T follicular helper cell (primary cell): Measurements from ENCODE around the gene ZDHHC22.
A peak's percentile ranks its signal among the peaks of the same experiment; 100 is the strongest.

Experiments
- DNase-seq: peaks from one replicate; pipeline ENCODE4 v3.0.0-alpha.2; 2020; ENCODE audit warnings: low read depth

The ZDHHC22 gene

GRCh38 chr14:77126461-77126990 lies 15.1 kb downstream of the ZDHHC22 start:
- no peak for DNase-seq

- no peak for DNase-seq
Observed at GRCh38 chr14:77125823-77126325, 15.7 kb downstream of the ZDHHC22 start.

GRCh38 chr14:77125281-77125801 lies 16.2 kb downstream of the ZDHHC22 start:
- DNase-seq = no peak

GRCh38 chr14:77124345-77125280 lies 17.0 kb downstream of the ZDHHC22 start:
- DNase-seq = peak; percentile 62

GRCh38 chr14:77123381-77124325 lies 17.9 kb downstream of the ZDHHC22 start:
- DNase-seq = no peak

DNA sequence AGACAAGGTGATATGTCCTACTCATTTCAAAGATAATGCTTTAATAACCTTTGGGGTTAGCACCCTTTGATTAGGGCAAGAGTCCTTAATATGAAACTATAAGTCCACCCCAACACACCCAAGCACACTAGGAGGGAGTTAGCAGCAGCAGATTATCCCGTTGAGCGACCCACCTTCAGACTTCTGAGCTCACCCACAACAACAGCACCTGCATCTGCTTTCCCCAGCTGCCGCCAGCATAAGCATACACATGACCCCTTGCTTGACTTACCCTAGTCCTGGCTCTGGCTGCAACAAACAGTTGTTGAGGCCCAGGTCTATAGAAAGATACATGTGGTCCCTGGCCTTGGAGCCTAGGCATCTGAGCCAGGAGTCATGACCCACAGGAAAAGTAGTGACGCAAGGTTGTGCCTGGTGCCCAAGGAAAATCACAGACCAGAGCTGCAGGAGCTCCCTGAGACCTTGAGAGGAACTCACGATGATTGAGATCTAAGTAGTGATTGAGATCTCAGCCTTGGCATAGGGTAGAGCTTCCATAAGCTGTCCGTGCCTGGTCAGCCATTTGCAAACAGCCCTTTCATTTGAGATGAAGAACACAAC lies 19.0 kb downstream of the ZDHHC22 start:
- no peak for DNase-seq

DNA sequence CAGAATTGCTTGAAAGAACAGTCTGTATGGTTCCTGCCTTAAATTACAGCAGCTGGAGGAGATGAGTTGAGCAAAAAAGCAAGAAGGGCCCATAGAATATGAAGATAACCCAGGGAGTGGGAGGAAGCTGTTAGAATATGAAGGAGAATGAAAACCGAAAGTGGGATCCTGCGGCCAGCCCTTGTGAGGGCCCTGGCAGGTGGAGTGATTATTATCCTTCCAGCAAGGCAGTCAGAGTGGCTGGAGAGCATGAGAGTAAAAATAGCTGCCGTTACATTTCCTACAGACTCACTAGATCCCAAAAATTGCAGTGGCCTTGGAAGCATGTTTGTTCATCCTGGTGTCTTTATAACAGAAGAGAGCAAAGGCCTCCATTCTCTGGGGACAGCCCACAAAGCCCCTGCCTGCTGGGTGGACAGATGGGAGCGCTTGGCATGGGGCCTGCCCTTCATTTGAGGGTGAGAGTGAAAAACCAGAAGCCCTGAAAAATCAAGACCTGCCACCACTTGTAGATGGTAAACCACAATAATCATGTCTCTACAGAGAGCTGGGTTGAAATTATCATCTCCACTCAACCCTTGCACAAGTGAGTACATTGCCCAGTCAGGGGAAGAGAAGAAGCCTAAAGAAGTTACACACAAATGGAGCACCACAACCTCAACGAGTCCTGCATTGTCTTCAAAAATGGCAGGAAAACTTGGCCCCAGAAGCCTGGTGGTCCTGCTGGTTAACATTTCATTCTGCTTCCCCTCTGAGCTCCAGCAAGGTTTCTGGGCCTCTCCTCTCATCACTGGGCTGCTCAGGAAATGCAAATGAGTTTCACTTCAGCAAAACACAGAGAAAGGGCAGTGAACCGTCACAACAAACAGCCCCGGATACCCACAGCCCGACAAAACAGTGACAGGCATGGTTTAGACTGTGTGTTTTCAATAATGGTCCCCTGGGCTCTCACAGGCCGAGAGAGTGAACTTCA lies 20.5 kb downstream of the ZDHHC22 start:
- peak; percentile 36 for DNase-seq

DNA sequence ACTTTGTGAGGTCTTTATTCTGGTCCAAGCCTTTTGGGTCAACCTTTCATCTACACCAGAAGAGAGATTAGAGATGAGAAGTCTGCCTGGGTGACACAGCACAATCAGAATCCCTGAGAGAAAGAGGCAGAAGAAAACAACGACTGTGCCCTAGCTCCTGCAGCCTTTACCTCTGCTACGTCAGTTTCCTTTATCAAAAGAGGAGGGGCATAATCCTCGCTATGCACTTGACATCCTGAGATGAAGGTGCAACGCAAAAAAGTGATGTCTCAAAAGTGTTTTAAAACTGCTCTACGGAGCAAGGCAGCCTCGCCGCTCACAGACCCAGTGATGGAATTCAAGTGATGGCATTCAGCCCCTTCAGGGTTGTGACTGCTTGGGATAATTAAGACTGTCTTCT lies 21.7 kb downstream of the ZDHHC22 start:
- DNase-seq = no peak

GRCh38 chr14:77116172-77116817 lies 25.3 kb downstream of the ZDHHC22 start:
- DNase-seq = no peak

GRCh38 chr14:77114609-77115008 lies 27.0 kb downstream of the ZDHHC22 start:
- no peak for DNase-seq

- DNase-seq = no peak
Observed at GRCh38 chr14:77113644-77114043, 27.9 kb downstream of the ZDHHC22 start.

- no peak for DNase-seq
Observed at GRCh38 chr14:77111021-77111420, 30.6 kb downstream of the ZDHHC22 start.

GRCh38 chr14:77110286-77110685 lies 31.3 kb downstream of the ZDHHC22 start:
- no peak for DNase-seq

GRCh38 chr14:77109656-77110055 lies 31.9 kb downstream of the ZDHHC22 start:
- DNase-seq = no peak

- no peak for DNase-seq
Observed at GRCh38 chr14:77108753-77109152, 32.8 kb downstream of the ZDHHC22 start.

GRCh38 chr14:77107228-77107627 lies 34.4 kb downstream of the ZDHHC22 start:
- no peak for DNase-seq

GRCh38 chr14:77106666-77107065 lies 34.9 kb downstream of the ZDHHC22 start:
- no peak for DNase-seq

DNA sequence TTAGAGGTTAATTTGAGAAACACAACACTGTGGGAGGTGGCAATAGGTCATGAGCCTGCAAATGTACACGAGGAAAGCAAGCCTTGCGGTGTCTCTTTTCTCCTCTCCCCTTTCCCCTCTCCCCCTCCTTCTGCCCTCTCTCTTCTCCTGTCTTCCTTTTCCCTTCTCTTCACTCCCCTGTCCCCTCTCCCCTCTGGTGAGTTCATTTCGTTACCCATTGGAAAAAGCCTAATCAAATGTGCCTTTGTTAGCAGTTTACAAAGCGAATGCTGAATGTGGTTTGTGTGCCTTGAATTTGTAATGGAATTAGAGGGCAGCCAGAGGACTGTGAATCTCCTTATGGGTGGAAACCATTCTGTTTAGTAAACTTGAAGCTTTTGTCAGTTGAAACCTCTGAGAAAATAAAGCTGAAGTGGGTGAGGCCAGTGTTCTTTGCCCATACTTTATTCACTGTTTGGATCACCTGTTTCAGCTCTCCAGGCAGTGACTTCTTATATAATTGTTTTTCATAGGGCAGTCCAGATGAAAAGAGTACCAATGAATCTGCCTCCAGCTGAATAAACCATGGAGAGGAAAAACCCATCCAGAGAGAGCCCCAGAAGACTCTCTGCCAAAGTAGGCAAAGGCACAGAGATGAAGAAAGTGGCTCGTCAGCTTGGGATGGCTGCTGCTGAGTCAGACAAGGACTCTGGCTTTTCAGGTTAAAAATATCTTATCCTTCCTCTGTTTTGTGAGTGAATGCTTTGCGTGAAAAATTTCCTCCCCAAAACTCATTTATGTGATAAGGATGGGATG lies 36.2 kb downstream of the ZDHHC22 start:
- no peak for DNase-seq

- DNase-seq = no peak
Observed at GRCh38 chr14:77104393-77104792, 37.2 kb downstream of the ZDHHC22 start.
